DOHH2 (cell line): ENCODE data around the gene DEDD2.

Source experiments
- H3F3A ChIP-seq: fragments of 200-600 bp; sonication (generic), shearing (Covaris generic); 2 replicates; pipeline ENCODE4 v1.6.0; 2016; ENCODE audit warnings: antibody characterized with exemption, mild to moderate bottlenecking; ENCODE audit not compliant: control insufficient read depth, insufficient read depth
- H3K27ac ChIP-seq: fragments of 200-600 bp; sonication (generic); 2 replicates; pipeline ENCODE4 v1.5.1; 2014; ENCODE audit warnings: low read depth, mild to moderate bottlenecking, low read length, moderate library complexity
- H3K27me3 ChIP-seq: fragments of 200-600 bp; sonication (generic); 2 replicates; pipeline ENCODE4 v1.6.1; 2014; ENCODE audit warnings: mild to moderate bottlenecking, low read length, mixed read lengths; ENCODE audit not compliant: control insufficient read depth
- H3K36me3 ChIP-seq: fragments of 200-600 bp; sonication (generic); 2 replicates; pipeline ENCODE4 v1.6.1; 2014; ENCODE audit warnings: mild to moderate bottlenecking, low read length, moderate library complexity, mixed read lengths; ENCODE audit not compliant: control insufficient read depth
- H3K4me1 ChIP-seq: fragments of 200-600 bp; sonication (generic); 2 replicates; pipeline ENCODE4 v1.6.1; 2014; ENCODE audit warnings: mild to moderate bottlenecking, low read length, mixed read lengths; ENCODE audit not compliant: control insufficient read depth
- H3K4me2 ChIP-seq: fragments of 200-600 bp; sonication (generic); 2 replicates; pipeline ENCODE4 v1.6.0; 2014; ENCODE audit warnings: mild to moderate bottlenecking, low read length, moderate library complexity
- H3K4me3 ChIP-seq: fragments of 200-600 bp; sonication (generic); 2 replicates; pipeline ENCODE4 v1.5.1; 2014; ENCODE audit warnings: mild to moderate bottlenecking, low read length, mixed read lengths
- H3K79me2 ChIP-seq: fragments of 200-600 bp; sonication (generic); 2 replicates; pipeline ENCODE4 v1.6.1; 2014; ENCODE audit warnings: mild to moderate bottlenecking, low read length, mixed read lengths; ENCODE audit not compliant: control insufficient read depth
- H3K9me2 ChIP-seq: fragments of 200-600 bp; sonication (generic); replicated peaks from 2 replicates; pipeline ENCODE4 v1.6.1; 2014; ENCODE audit warnings: mild to moderate bottlenecking, low read length, mixed read lengths; ENCODE audit not compliant: control insufficient read depth
- H3K9me3 ChIP-seq: fragments of 200-600 bp; sonication (generic); 2 replicates; pipeline ENCODE4 v1.6.1; 2014; ENCODE audit warnings: antibody characterized with exemption, low read length, mixed read lengths; ENCODE audit not compliant: control insufficient read depth, insufficient read depth
- H4K20me1 ChIP-seq: fragments of 200-600 bp; sonication (generic); 2 replicates; pipeline ENCODE4 v1.6.0; 2014; ENCODE audit warnings: low read depth, mild to moderate bottlenecking, antibody characterized with exemption, low read length, moderate library complexity; ENCODE audit not compliant: control insufficient read depth, insufficient read depth
- CTCF ChIP-seq: fragments of 200-600 bp; sonication (generic); IDR thresholded peaks from one replicate; pipeline ENCODE4 v1.5.1; 2014; ENCODE audit warnings: antibody characterized with exemption, mild to moderate bottlenecking, low read depth, low read length; ENCODE audit not compliant: poor library complexity, severe bottlenecking
- EZH2phosphoT487 ChIP-seq: fragments of 200-600 bp; sonication (generic); IDR thresholded peaks from 2 replicates; pipeline ENCODE4 v1.6.1; 2017; ENCODE audit warnings: borderline replicate concordance, mild to moderate bottlenecking, antibody characterized with exemption, low read length, moderate library complexity, mixed read lengths

Gene DEDD2

GRCh38 chr19:42196011-42197001 is 21.2 kb downstream of the DEDD2 start:
- H3K9me2 ChIP-seq, result no peaks in the 10 kb centered on the region
- peaks cover 25% of the 10 kb centered on the region for H3K79me2 ChIP-seq
- no peak overlapping the region for H3K4me3 ChIP-seq
- no peak for TF ChIP-seq EZH2phosphoT487
- peaks cover 3% of the 10 kb centered on the region; the same call in 1 of the 2 replicates for H3K27me3 ChIP-seq
- H3F3A ChIP-seq, result peaks cover 9% of the 10 kb centered on the region
- H3K4me1 ChIP-seq, result peaks cover 42% of the 10 kb centered on the region
- no peak overlapping the region for H3K4me2 ChIP-seq
- H3K9me3 ChIP-seq, result no peaks in the 10 kb centered on the region
- no peak overlapping the region for H3K27ac ChIP-seq
- 0 out of 2 replicates have a peak, but pooled peaks cover 4% of the 10 kb centered on the region for H4K20me1 ChIP-seq
- peaks cover 49% of the 10 kb centered on the region for H3K36me3 ChIP-seq

- Histone ChIP-seq H3K9me2 (no peaks in the 10 kb centered on the region), H3K27ac (no peak overlapping the region), H3K9me3 (no peaks in the 10 kb centered on the region), H3K4me2 (no peak overlapping the region), H3K4me1 (peaks cover 19% of the 10 kb centered on the region), H3K27me3 (peaks cover 5% of the 10 kb centered on the region; the same call in 1 of the 2 replicates), H3F3A (peaks cover 7% of the 10 kb centered on the region), H3K79me2 (peaks cover 2% of the 10 kb centered on the region), H3K4me3 (no peak overlapping the region), H4K20me1 (no peaks in the 10 kb centered on the region), H3K36me3 (peaks cover 24% of the 10 kb centered on the region)
- no peak for TF ChIP-seq CTCF
- no peak for TF ChIP-seq EZH2phosphoT487
These were observed 23.8 kb downstream of the DEDD2 start for GRCh38 chr19:42193706-42194105.

GRCh38 chr19:42193294-42193693 is 24.2 kb downstream of the DEDD2 start:
- Histone ChIP-seq H3F3A (peaks cover 7% of the 10 kb centered on the region), H3K4me3 (no peak overlapping the region), H3K27me3 (peaks cover 5% of the 10 kb centered on the region; the same call in 1 of the 2 replicates), H3K9me2 (no peaks in the 10 kb centered on the region), H3K27ac (no peak overlapping the region), H3K9me3 (no peaks in the 10 kb centered on the region), H4K20me1 (no peaks in the 10 kb centered on the region), H3K4me1 (peaks cover 16% of the 10 kb centered on the region), H3K79me2 (no peaks in the 10 kb centered on the region; the same call in 1 of the 2 replicates), H3K36me3 (peaks cover 22% of the 10 kb centered on the region), H3K4me2 (no peak overlapping the region)
- no peak for TF ChIP-seq CTCF
- no peak for TF ChIP-seq EZH2phosphoT487

- Histone ChIP-seq H4K20me1 (no peaks in the 10 kb centered on the region), H3K9me3 (no peaks in the 10 kb centered on the region), H3K4me3 (no peak overlapping the region), H3K27ac (no peak overlapping the region), H3K4me2 (no peak overlapping the region), H3K27me3 (peaks cover 5% of the 10 kb centered on the region; the same call in 1 of the 2 replicates), H3K79me2 (no peaks in the 10 kb centered on the region), H3K9me2 (no peaks in the 10 kb centered on the region), H3F3A (peaks cover 7% of the 10 kb centered on the region), H3K4me1 (peaks cover 4% of the 10 kb centered on the region), H3K36me3 (peaks cover 10% of the 10 kb centered on the region)
- no peak for TF ChIP-seq CTCF
- no peak for TF ChIP-seq EZH2phosphoT487
These were observed 25.6 kb downstream of the DEDD2 start for GRCh38 chr19:42191855-42192254.
